Right lobe of liver (tissue), 6 donors: ENCODE data around the gene PTPN5. TPM values are rescaled to one million over a fixed set of nuclear protein-coding genes. Genes with fewer than 3 reads are reported as not detected.
"Not testable (repeated sequence)": the region's sequence is repeated elsewhere in the genome, so short reads cannot be mapped to it uniquely, and the experiment has no call there.

ENCODE experiments used
- ATAC-seq, 4 donors: fragments of 200-7000 bp; cut with Tn5 transposase; one replicate each; pipeline ENCODE4 v1.9.1; 2020; ENCODE audit warnings: mild to moderate bottlenecking in 4 of 4, moderate library complexity in 4 of 4
- DNase-seq, 3 donors: peaks; one replicate each; pipeline ENCODE4 v3.0.0-alpha.2; 2020
- H3K27ac ChIP-seq, 3 donors: fragments of 200-600 bp; one replicate each; pipeline ENCODE4 v1.8.0; 2022
- H3K27me3 ChIP-seq, 2 donors: fragments of 200-600 bp; one replicate each; pipeline ENCODE4 v1.8.0; 2022
- H3K36me3 ChIP-seq, 4 donors: fragments of 200-600 bp; sonication (generic) in 1 of 4; one replicate each; pipeline versions ENCODE4 v1.5.1 to v1.8.0; 2017 to 2022; ENCODE audit warnings: control low read depth in 1 of 4
- H3K4me1 ChIP-seq, 4 donors: fragments of 200-600 bp; sonication (generic) in 1 of 4; one replicate each; pipeline versions ENCODE4 v1.5.1 to v1.8.0; 2017 to 2022; ENCODE audit warnings: control low read depth in 1 of 4
- H3K4me3 ChIP-seq, 3 donors: fragments of 200-600 bp; one replicate each; pipeline ENCODE4 v1.8.0; 2022
- H3K9me3 ChIP-seq, 4 donors: fragments of 200-600 bp; sonication (generic) in 1 of 4; one replicate each; pipeline versions ENCODE4 v1.5.1 to v1.8.0; 2017 to 2022; ENCODE audit warnings: control low read depth in 1 of 4
- CTCF ChIP-seq, 4 donors: fragments of 200-600 bp in 3 of 4; fragments of 450-650 bp in 1 of 4; IDR thresholded peaks; one replicate each; pipeline versions ENCODE4 v1.5.1 to v1.8.0; 2016 to 2022; ENCODE audit warnings: antibody characterized with exemption in 4 of 4, mild to moderate bottlenecking in 2 of 4
- POLR2A ChIP-seq: fragments of 450-650 bp; IDR thresholded peaks from one replicate; pipeline ENCODE4 v1.6.1; 2017; ENCODE audit warnings: antibody characterized with exemption, mild to moderate bottlenecking
- WGBS: methylation state at CpG from one replicate; pipeline ENCODE4 v1.1.6; 2018; ENCODE audit warnings: low coverage, low lambda C conversion rate; ENCODE audit not compliant: insufficient coverage; ENCODE audit errors: missing lambda C conversion rate; 5-methylcytosine and 5-hydroxymethylcytosine counted together
- intact Hi-C, 2 donors: fragments of 100-400 bp; cut with DNase I; formaldehyde crosslinking; loops; one replicate each; pipeline versions ENCODE4 v1.11.2 to v1.14.1; 2022
- total RNA-seq, 6 experiments: library from RNA; depleted of rRNA in 2 of 6; stranded (reverse); fragments of >200 nt in 2 of 6; fragmentation: NEBNext Ultra II Directional in 3 of 6; extraction: Animal tissue kit (Norgen Biotek cat#: 25700) in 3 of 6; gene quantifications; one replicate each; pipeline versions ENCODE4 v1.1.0 to v1.2.4, GENCODE V29; 2016 to 2023
- donor health status: DM: no; HTN: yes; CAD: no.
- donor health status: DM: no; HTN: no; CAD: no.
- donor health status: DM: no; HTN: no; CAD: no.
- donor health status: DM: no; HTN: yes; CAD: no.
- donor health status: DM: no; HTN: yes; CAD: no.

Gene PTPN5
- total RNA-seq, 6 experiments from 2014 or later, result not detected

- Histone ChIP-seq H3K4me3 (no peak overlapping the region), H3K27me3 (no peaks in the 10 kb centered on the region), H3K4me1 (peaks cover 0 to 10% (median 0%) of the 10 kb centered on the region in 4 donors), H3K27ac (no peak overlapping the region), H3K36me3 (no peaks in the 10 kb centered on the region), H3K9me3 (no peaks in the 10 kb centered on the region)
- 49% methylated on average over 7 of the region's 9 CpGs for WGBS
- DNase-seq (peak; percentile 57 to 68 (median 57)), ATAC-seq (peak; percentile 55 to 87 (median 76))
- no peak for TF ChIP-seq POLR2A
- TF ChIP-seq CTCF (IDR thresholded peaks at IDR 0.05), result no peak
- intact Hi-C loops, result no loop called here
Measured at GRCh38 chr11:18692941-18693760, 98.4 kb downstream of the PTPN5 start.

GRCh38 chr11:18691467-18692140 lies 100.0 kb downstream of the PTPN5 start:
- H3K27me3 ChIP-seq, H3K27ac ChIP-seq, H3K36me3 ChIP-seq, DNase-seq, H3K4me1 ChIP-seq, intact Hi-C loops, H3K4me3 ChIP-seq, H3K9me3 ChIP-seq: not testable (repeated sequence)
- ATAC-seq, result peak in 2 of 4 donors; percentile 51 to 70
- 64% methylated on average over 4 of the region's 4 CpGs for WGBS

GRCh38 chr11:18684267-18684666 lies 107.3 kb downstream of the PTPN5 start:
- Histone ChIP-seq H3K27ac (no peak overlapping the region), H3K4me3 (no peak overlapping the region), H3K9me3 (no peaks in the 10 kb centered on the region), H3K27me3 (no peaks in the 10 kb centered on the region), H3K4me1 (no peaks in the 10 kb centered on the region), H3K36me3 (no peaks in the 10 kb centered on the region)
- WGBS, result 33% methylated on average over 1 of the region's 1 CpG
- TF ChIP-seq POLR2A, result no peak
- TF ChIP-seq CTCF (IDR thresholded peaks at IDR 0.05), result no peak
- intact Hi-C loops, result no loop called here
- DNase-seq, result no peak
- no peak for ATAC-seq

- Histone ChIP-seq H3K27me3 (no peaks in the 10 kb centered on the region), H3K4me3 (no peak overlapping the region), H3K36me3 (no peaks in the 10 kb centered on the region), H3K4me1 (no peaks in the 10 kb centered on the region), H3K27ac (no peak overlapping the region), H3K9me3 (no peaks in the 10 kb centered on the region)
- no peak for TF ChIP-seq POLR2A
- no peak for TF ChIP-seq CTCF (IDR thresholded peaks at IDR 0.05)
- no peak for DNase-seq
- intact Hi-C loops, result no loop called here
- no peak for ATAC-seq
- WGBS, result 81% methylated on average over 3 of the region's 3 CpGs
Measured at GRCh38 chr11:18682466-18682865, 109.1 kb downstream of the PTPN5 start.

- 86% methylated on average over 1 of the region's 1 CpG for WGBS
- H3K27me3 ChIP-seq, H3K4me1 ChIP-seq, intact Hi-C loops, H3K9me3 ChIP-seq, H3K4me3 ChIP-seq, H3K27ac ChIP-seq, ATAC-seq, H3K36me3 ChIP-seq, DNase-seq: not testable (repeated sequence)
Measured at GRCh38 chr11:18681949-18682348, 109.6 kb downstream of the PTPN5 start.

Other genes with a start within 250 kb of the PTPN5 start
- 10 to 100 TPM in 2 of 6 experiments, 1 to 10 TPM in 4; 9.5 to 18.1 (median 9.9) TPM for gene UEVLD, start 203.1 kb downstream of the PTPN5 start, total RNA-seq
- gene MISFA, start 192.0 kb downstream of the PTPN5 start, total RNA-seq, result 1 to 10 TPM in 3 of 6 experiments, under 1 TPM in 1, not detected in 2; 0.83 to 2.2 (median 1.4) TPM
- 10 to 100 TPM in 1 of 6 experiments, 1 to 10 TPM in 5; 6.3 to 14.7 (median 8.4) TPM for gene SPTY2D1, start 157.5 kb downstream of the PTPN5 start, total RNA-seq
- gene TMEM86A, start 93.0 kb downstream of the PTPN5 start, total RNA-seq, result 1 to 10 TPM; 2.0 to 4.9 (median 3.8) TPM
- under 1 TPM in 3 of 6 experiments, not detected in 3; 0.04 to 0.32 (median 0.12) TPM for gene IGSF22, start 65.6 kb downstream of the PTPN5 start, total RNA-seq
- not detected for gene MRGPRX1, start 147.6 kb upstream of the PTPN5 start, total RNA-seq